Activated CD4-positive, alpha-beta T cell treated with anti-CD3 and anti-CD28 coated beads, Interleukin-2, amount 50 U/mL, for 48 hours (primary cell): ENCODE data around the gene TNFAIP8.

ENCODE experiments used
- DNase-seq, 2 experiments: peaks; one replicate each; pipeline ENCODE4 v3.0.0-alpha.2; 2020

The TNFAIP8 gene

DNA sequence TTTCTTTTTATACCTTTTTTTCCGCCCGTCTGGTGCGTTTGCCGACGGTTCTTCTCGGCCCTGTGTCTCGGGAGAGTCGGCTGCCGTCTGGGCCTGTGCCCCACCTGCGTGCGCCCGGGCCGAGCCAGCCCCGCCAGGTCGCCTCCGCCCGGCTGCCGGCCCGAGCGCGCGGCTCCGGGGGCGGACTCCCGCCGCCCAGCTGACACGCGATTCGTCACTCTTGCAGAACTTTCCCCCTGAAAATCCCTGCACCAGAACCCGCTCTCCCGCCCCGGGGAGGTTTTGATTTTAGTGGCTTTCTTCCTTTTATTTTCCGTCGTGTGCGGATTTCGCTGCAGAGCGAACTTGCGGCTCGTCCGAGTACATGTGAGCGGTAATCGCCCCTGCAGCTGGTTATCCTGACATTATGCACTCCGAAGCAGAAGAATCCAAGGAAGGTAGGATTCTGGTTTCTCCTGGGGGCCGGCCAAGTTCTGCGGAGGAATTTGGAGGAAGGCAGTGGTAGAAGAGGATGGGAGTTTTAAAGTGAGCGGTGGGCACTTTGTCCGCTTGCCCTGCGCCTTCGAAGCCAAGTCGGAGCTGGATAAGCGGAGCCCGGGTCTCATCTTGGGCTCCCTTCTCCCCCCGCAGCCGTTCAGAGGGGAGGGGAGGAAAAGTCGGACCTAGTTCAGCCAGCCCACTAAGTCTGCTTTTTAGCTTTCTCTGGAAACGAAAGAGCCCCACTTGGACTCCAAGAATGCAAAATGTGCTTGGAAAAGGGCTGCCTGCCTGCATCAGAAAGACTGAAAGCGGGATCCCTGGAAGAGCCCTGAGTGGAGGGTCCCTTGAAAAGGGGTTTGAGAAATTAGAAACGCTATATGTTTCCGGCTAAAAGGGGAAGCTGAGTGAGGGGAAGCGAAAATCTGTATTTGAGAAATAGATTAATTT, at the start of gene TNFAIP8:
Gene TNFAIP8 (plus strand): TSS at position 335 of the 927 bp plus-strand sequence. CDS start 72 bp downstream, at position 407.
- DNase-seq = peak; percentile 83 to 90

DNA sequence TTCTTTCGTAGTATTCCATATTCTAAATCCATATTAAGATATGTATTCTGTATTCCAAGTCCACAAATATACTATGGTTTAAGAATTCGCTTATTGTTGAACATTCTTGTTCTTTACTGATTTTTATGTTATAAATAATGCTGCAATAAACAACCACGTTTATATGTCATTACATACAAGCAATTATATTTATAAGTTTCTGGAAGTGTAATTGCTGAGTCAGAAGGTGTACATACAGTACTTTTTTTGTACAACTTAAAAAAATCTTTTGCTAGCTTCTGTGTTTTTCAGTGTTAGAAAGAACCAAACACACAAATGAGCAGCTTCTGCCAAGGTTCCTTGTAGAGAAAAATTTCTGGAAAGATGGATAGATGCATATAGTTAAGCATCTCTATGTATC, 48.6 kb upstream of the TNFAIP8 start:
- DNase-seq = no peak

DNA sequence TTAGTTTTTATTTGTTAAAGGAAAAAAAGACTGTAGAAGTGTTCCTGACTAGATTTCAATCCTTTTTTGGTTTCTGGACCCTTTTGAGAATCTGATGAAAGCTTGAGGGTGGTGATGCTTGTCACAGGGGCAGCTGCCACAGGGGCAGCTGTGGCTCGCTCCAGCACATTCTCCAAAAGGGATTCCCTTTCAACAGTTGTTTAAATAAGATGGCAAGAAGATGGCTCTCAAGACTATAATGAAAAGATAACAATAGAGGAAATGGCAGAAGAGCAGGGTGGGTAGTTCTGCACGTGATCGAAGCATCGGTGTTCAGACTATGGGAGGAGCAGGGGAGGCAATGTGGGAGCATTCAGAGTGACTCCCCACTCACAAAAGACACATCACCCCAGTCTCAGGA, 46.5 kb upstream of the TNFAIP8 start:
- DNase-seq = no peak

DNA sequence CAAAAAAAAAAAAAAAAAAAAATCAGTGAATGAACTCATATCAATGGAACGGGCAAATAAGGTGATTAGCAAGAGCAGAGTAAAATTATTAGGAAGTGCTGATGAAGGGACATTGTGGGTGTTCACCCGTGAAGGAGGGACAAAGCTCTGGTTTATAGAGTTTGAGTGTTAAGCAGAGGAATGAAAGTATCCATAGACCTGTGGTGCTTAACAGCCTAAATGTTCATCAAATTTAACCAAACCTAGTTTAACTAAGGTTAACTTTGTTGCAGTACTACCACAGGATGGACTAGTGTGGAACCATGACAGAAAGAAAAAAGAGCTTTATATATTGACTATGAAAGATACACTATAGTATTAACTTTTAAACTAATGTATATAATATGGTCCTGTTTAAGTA, 44.1 kb upstream of the TNFAIP8 start:
- DNase-seq = no peak

DNA sequence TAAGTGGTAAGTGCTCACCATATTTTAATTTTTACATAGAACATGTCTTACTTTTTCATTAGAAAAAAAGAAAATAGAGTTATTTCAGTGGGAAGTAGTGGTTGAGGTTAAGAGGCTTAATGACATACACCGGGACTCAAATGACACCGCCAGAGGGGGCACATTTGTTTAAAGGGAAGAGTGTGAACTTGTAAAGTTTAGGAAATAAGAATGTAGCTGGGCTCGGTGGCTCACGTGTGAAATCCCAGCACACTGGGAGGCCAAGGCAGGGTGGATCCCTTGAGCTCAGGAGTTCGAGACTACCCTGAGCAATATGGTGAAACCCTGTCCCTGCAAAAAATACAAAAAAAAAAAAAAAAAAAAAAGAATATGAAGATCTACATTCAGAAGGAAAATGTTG, 43.4 kb upstream of the TNFAIP8 start:
- DNase-seq = no peak

DNA sequence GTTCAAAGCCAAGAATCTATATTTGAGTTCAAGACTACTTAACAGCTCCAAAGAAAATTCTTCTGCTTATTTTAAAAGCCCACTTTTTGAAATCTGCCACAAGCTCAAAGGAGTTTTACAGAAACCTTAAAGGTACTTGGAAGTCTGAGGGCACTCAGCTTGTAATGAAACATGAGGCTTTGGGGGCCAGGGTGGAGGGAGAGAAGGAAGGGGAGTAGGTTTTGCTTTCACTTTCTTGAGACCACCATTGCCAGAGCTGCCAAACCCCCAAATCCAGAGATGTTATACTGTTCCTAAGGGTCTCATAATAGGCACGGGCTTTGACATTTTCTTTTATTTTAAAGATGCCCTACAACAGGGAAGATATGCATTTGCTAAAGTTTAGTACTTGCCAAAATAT, 42.6 kb upstream of the TNFAIP8 start:
- no peak for DNase-seq

DNA sequence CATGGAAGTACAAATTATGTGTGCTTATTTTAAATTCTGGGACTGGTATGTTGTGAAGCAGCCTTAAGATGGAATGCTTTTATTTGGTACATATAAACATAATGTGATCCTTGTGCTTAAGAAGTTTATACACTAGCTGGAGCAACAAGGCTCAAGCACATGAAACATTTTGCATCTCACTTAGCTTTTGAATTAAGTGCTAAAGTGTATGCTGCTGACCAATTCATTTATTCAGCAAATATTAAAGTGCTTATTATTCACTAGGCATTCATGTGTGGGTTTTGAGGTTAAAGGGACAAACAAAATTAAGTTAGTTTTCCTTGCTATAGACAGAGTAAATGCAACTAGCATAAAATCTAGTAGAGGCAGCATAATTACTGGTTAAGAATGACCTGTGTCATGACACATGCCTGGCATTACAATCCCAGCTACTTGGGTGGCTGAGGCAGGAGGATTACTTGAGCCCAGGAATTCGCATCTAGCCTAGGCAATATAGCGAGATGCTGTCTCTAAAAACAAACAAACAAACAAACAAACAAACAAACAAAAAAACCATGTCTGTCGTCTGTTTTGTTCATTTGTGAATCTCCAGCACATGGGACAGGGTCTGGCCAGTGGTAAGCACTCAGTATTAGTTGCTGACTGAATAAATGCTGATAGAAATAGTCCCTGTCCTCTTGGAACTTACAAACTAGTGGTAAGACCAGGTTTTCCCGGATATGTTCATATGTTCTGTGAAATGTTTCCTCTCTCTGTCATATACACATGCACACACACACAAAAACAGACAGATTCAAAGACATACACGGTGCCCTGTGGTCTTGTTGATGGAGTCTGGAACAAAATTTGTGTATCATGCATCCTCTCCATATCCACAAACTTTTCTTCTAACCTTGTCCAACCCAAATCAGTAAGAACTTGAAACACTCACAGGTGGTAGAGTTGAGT, 41.9 kb upstream of the TNFAIP8 start:
- no peak for DNase-seq

DNA sequence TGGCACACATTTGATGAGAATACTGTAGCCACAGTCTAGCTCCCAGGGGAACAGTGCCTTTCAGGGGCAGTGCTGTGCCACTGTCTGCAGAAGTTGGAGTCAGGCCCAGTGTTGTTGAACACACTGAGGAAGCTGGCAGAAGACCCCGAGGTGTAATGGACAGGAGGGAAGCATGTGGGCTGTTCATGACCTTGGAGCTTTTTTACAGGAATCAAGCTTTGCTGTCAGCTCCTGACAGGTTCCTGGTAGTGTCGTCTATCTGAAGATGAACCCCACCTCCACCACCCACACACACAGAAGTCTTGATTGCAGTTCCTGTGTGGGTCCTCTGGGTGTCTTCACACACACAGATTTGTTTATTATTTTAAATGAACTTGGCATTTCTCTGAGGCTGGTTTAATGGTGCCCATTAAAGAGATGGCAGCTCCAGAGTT, 40.3 kb upstream of the TNFAIP8 start:
- peak in 1 of 2 experiments; percentile 66 for DNase-seq

DNA sequence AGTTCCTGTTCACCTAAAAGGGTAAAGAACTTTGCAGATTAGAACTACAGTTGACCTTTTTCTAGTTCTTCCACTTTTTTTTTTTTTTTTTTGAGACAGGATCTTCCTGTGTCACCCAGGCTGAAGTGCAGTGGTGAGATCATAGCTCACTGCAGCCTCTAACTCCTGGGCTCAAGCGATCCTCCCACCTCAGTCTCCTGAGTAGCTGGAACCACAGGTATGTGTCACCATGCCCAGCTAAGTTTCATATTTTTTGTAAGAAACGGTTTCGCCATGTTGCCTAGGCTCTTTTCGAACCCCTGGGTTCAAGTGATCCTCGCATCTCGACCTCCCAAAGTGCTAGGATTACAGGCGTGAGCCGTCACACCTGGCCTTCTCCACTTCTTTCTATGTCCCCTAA, 39.7 kb upstream of the TNFAIP8 start:
- no peak for DNase-seq

DNA sequence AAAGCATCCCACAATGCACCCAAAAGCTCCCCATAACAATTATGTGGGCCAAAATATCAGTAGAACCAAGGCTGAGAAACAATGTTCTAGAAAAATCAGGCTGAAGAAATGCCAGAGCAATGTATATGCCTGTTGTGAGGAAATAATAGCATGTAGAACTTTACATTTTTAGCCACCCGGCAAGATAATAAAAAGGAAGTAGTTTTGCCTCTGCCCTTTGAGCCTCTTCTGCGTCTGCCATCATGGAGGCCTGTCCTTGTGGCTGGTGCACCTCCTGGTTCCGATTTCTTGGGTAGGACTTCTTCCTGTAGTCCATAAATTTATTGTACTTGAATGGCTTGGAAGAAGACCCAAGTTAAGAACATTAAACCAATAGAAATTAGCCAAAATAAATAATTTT, 38.9 kb upstream of the TNFAIP8 start:
- no peak for DNase-seq

DNA sequence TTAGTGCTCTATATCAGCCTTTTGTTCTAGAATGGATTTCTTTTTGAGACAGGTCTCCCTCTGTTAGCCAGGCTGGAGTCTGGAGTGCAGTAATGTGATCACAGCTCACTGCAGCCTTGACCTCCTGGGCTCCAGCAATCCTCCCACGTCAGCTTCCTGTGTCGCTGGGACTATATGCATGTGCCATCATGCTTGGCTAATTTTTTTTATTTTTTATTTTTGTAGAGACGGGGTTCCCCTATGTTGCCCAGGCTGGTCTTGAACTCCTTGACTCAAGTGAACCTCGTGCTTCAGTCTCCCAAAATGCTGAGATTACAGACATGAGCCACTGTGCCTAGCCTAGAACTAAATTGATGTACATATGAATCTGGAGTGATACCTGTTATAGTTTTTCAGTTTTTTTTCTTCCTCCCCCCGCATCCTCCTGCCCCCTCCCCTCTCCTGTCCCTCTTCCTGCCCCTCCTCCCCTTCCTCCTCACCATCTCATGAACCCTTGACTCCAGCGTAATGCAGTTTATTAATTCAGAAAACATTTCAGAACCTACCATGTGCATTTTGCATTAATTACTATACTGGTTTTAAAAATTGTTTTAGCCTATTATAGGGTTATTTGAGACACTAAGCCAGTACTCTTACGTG, 37.4 kb upstream of the TNFAIP8 start:
- DNase-seq = no peak

DNA sequence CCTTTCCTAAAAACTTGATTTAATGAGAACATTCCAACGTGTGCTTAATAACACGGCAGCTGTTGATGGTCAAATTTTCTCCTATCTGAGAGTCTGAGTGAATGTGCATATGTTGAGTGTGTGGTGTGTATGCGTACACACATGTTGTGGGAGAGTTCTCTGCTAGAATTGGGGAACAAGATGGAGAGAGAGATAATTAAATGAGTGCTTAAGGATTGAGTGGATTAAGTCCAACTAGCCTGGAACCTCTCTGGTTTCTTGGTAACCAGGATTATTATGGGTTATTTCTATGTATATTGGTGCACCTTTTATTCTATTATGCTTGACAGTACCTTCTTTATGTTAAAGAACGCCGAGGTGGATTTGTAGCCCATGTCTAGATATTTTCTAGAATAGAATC, 36.4 kb upstream of the TNFAIP8 start:
- DNase-seq = no peak

DNA sequence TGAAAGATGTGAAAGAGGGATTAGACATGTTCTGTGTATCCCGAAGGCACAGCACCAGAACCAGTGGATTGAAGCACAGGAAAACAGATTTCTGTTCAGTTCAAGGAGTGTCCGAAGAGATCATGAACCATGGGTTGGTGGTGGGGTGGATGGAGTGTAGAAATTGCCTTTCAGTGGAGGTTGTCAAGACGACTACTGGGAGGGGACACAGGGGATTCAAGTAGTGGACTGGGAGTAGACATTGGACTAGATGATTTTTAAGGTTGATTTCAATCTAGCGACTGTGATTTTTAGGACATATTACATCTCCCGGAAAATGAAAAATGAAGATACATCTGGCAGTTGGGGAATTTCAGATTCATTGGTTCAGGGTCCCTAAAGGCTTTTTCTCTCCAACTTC, 35.9 kb upstream of the TNFAIP8 start:
- DNase-seq = no peak

DNA sequence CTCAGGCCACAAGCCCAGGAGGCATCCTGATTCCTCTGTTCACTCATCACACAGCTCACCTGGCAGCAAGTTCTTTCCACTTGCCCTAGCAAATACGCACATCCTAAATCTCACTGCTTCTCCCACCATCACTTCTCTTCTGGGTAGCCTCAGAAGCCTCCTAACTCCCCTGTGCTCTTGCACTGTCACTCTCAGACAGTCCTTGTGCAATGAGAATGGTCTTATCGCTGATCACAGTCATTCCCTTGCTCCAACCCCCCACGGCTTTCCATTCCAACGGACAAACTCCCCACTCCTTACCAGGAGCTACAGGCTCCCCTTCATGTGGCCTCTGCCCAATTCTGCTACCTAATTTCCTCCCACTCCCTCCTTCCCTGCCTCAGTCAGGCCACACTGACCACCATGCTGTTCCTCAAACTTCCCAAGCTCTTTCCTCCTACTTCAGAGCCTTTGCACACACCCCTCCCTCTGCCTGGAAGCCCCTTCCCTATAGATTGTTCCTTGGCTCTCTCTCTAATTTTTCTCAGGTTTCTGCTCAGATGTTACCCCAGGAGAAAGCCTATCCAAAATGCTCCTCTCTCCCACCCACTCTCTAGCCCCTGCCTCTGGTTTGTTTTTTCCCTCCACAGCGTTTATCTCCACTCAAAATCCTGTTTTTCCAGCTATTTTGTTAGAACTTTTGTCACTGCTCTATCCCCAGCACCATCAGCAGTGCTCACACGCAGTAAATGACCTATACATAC, 34.1 kb upstream of the TNFAIP8 start:
- no peak for DNase-seq

DNA sequence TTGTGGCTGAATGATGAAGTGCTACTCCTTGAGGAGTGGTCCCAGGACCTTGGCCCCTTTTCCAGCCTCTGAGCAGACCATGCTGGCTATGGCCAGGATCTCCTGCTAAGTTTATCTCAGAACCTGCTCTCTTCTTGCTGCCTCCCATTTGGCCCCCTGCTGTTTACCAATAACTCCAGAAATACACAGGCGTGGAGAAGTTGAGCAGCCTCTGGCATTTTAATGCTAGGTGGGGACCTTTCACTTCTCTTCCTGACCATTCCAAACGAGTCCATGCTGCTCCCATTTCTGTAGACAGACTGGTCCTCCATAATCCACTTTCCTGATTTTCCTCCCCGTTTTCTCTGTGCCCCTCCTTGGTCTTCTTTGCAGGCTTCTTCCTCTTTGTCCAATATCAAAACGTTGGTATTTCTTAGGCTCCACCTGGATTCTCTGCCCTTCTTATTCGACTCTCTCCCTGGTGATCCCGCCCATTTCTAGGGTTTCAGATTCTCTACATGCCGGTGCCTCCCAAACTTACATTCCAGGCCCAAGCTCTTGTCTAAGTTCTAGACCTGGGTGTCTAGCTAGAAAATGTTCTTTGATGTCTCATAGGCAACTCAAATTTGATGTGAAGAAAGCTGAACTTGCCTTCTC, 33.4 kb upstream of the TNFAIP8 start:
- DNase-seq = no peak

DNA sequence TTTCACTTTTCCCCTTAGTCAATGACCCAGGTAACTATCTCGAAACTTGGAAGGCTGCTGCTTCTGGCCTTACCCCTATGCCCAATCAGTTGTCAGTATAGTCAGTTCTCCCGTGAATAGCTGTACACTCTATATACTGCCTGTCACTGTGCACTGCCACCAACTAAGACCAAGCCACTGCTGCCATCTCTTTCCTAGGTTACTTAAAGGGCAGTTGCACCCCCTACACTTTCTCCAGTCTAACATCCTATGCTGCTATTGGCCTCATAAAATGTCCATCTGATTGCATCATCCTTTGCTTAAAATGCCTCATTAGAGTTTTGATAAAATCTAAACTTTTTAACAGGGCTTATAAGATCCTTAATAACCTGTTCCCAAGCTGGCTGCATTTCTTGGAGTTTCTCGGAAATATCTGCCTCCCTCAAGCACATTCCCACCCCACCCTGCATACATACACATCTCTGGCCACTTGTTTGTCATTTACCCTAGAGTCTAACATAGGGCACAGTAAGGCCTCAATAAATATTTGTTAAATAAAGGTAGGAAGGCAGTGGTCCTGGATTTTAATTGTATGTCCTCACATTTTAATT, 32.8 kb upstream of the TNFAIP8 start:
- DNase-seq = no peak

DNA sequence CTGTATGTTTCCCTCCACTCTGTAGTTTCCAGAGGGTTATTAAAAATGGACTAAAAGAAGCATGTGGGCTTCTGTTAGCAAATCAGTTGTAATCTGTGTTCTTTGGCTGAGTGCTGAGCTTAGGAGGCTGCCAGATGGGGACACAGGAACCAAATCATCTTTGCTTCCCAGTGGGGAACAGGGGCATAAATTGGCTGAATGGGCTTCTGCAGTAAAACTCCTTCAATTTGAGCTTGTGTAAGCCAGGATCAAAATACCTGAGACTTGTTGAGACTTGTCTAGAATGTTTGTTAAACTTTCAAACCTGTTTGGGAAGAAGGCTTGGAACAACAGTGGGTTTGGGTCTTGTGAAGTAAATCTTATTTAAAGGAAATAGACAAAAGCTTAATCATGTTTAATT, 32.2 kb upstream of the TNFAIP8 start:
- no peak for DNase-seq

DNA sequence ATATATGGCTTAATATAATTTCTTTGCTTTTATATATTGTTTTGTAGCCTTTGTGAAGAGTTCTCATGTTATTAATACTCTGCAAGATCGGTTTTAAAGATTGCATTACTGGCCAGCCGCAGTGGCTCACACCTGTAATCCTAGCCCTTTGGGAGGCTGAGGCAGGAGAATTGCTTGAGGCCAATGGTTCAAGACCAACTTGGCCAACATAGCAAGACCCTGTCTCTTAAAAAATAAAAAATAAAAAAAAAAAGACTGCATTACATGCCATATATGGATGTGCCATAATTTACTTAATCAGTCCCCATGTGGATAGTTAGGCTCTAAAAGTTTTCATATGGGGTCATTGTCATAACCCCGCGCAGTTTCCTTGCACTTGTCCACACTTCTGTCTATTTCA, 31.0 kb upstream of the TNFAIP8 start:
- no peak for DNase-seq

DNA sequence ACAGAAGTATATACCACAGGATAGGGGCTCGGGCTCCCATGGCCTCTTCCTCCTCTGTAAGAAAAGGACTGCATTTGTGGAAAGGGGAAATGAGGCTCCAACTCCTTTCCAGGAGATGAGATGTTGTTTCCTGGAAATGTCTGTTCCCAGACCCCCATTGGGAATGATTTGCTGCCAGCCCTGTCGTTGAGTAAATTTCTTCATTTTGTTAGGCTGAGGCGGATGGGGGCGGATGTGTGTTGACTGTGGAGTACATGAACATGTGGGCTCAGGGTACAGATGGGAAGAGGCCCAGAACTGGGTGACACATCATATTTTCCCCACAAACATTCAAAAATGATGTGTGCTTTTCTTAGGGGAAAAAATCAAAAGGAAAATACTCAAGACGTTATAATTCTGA, 28.8 kb upstream of the TNFAIP8 start:
- peak; percentile 63 to 74 for DNase-seq

DNA sequence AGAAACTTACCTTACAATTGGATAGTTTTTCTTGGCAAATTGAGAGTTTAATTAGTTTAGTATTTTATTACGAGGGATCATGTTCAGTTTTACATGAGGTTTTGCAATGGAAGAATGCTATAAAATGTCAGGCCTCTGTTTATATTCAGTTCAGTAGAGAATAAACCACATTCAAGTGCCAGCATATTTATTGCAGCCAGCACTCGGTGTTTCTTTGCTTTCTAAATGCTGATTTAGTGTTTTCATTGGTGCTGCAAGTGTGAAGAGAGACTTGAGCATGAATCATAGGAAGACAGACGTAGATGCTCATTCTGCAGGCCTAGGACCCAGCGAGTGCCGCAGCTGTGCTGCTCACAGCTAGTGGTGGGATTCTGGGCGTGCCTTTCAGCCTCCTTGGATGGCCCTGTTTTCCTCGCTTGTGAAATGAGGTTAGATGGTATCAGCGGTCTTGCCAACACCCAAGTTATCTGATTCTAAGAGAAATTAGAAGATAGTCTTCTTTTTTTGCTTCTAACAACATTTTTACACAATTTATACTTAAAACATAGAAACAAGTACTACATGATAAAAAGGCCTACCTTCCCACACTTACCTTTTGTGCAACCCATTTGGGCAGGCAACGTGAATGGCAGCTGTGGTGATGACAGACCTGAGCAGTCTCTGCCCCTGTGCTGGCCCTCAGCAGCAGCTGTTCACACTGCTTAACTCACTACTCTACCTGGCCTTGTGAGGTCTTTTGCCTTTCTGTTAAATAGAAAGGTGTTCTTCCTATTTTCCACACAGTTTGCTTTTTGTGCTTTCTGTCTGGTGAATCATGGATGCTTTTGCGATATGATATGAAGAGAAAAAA, 26.8 kb upstream of the TNFAIP8 start:
- peak in 1 of 2 experiments; percentile 62 for DNase-seq

DNA sequence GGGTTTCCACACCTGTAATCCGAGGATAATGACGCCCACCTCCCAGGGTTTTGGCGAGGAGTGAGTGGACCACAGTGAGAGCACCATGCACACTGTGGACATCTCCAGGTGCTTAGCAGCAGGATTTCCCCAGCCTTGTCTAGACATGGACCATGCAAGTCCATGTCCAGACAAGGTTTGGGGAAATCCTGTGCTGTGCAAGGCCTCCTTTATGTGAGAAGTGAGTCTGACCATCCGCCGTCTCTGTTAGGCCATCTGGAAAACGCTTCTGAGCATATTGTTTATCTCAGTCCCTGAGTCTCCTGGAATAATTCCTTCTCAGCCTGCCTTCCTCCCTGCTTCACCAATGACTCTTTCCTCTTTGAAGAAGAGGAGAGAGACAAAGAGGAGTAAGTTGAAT, 26.2 kb upstream of the TNFAIP8 start:
- no peak for DNase-seq
